ENCODE data around the gene POLR2F.

Gene POLR2F

DNA sequence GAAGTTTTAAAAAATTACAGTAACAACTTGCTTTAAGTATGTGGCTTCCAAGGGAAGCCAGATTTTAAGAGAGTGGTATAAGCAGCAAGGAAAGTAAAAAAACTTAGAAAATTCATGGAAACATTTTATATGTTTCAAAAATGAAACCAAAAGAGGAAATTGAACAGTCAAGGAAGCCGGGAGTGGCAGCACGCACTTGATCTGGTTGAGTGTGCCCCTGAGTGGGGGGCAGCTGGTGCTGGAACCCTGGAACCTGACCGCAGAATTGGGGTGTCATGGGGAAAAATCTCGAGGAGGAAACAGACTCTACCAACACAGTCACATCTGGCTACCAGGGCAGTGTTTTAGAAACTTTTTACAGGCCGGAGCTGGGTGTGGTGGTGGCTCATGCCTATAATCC is 33.4 kb upstream of the POLR2F start:
- TF ChIP-seq CREB1 (IDR thresholded peaks at IDR 0.05; ENCODE audit: low read depth) (no peak), RAD21 (IDR thresholded peaks at IDR 0.05; ENCODE audit: low read depth) (no peak), YY1 (IDR thresholded peaks at IDR 0.05; ENCODE audit: low read depth) (no peak), TAF1 (IDR thresholded peaks at IDR 0.05; ENCODE audit: low read depth) (no peak), TCF12 (IDR thresholded peaks at IDR 0.05; ENCODE audit: low read depth) (no peak), TEAD4 (IDR thresholded peaks at IDR 0.05) (no peak), ZBTB7A (IDR thresholded peaks at IDR 0.05; ENCODE audit: low read depth) (no peak), NFIC (IDR thresholded peaks at IDR 0.05) (no peak)
- TF ChIP-seq, protein P1, sequence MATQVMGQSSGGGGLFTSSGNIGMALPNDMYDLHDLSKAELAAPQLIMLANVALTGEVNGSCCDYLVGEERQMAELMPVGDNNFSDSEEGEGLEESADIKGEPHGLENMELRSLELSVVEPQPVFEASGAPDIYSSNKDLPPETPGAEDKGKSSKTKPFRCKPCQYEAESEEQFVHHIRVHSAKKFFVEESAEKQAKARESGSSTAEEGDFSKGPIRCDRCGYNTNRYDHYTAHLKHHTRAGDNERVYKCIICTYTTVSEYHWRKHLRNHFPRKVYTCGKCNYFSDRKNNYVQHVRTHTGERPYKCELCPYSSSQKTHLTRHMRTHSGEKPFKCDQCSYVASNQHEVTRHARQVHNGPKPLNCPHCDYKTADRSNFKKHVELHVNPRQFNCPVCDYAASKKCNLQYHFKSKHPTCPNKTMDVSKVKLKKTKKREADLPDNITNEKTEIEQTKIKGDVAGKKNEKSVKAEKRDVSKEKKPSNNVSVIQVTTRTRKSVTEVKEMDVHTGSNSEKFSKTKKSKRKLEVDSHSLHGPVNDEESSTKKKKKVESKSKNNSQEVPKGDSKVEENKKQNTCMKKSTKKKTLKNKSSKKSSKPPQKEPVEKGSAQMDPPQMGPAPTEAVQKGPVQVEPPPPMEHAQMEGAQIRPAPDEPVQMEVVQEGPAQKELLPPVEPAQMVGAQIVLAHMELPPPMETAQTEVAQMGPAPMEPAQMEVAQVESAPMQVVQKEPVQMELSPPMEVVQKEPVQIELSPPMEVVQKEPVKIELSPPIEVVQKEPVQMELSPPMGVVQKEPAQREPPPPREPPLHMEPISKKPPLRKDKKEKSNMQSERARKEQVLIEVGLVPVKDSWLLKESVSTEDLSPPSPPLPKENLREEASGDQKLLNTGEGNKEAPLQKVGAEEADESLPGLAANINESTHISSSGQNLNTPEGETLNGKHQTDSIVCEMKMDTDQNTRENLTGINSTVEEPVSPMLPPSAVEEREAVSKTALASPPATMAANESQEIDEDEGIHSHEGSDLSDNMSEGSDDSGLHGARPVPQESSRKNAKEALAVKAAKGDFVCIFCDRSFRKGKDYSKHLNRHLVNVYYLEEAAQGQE (IDR thresholded peaks at IDR 0.05; ENCODE audit: low read depth) = no peak
- TF ChIP-seq, protein P2, sequence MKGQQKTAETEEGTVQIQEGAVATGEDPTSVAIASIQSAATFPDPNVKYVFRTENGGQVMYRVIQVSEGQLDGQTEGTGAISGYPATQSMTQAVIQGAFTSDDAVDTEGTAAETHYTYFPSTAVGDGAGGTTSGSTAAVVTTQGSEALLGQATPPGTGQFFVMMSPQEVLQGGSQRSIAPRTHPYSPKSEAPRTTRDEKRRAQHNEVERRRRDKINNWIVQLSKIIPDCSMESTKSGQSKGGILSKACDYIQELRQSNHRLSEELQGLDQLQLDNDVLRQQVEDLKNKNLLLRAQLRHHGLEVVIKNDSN (IDR thresholded peaks at IDR 0.05) = no peak

DNA sequence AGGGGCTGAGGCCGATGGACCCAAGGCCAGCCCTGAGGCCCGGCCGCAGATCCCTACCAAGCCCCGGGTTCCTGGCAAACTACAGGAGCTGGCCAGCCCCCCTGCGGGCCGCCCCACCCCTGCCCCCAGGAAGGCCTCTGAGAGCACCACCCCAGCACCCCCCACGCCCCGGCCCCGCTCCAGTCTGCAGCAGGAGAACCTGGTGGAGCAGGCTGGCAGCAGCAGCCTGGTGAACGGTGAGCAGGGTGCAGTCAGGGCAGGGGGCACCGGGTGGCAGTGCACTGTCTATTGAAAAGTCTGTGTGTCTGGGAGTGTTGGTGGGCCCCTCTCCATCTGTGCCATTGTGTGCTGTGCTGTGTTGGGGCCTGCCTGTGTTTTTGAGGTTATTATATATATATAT is 31.3 kb upstream of the POLR2F start:
- TF ChIP-seq TEAD4 (IDR thresholded peaks at IDR 0.05) (no peak), EGR1 (IDR thresholded peaks at IDR 0.05) (no peak), TCF12 (IDR thresholded peaks at IDR 0.05; ENCODE audit: low read depth) (no peak), CREB1 (IDR thresholded peaks at IDR 0.05; ENCODE audit: low read depth) (no peak), FOXM1 (IDR thresholded peaks at IDR 0.05; ENCODE audit: borderline replicate concordance, low read depth) (no peak)
- TF ChIP-seq, protein P1 (IDR thresholded peaks at IDR 0.05; ENCODE audit: low read depth) = no peak
- TF ChIP-seq, protein P3, sequence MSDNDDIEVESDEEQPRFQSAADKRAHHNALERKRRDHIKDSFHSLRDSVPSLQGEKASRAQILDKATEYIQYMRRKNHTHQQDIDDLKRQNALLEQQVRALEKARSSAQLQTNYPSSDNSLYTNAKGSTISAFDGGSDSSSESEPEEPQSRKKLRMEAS (IDR thresholded peaks at IDR 0.05) = no peak

DNA sequence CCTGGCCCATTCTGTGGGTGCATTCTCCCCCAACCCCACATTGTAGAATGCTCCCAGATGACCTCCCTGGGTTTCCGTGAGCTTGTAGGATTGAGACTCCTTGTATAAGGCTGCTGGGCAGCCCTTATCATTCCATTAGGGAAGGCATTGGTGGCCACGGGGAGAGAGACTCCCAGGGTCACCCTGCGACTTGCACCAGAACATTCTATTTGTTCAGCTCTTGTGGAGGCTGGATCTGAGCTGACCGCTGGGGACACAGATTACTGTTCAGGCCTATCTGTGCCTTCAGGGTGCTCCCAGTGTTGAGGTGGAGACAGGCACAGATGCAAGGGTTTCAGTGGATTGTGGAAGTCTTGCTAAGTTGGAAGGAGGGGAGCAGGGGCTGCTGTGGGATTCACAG is 29.6 kb upstream of the POLR2F start:
- TF ChIP-seq ZBTB7A (IDR thresholded peaks at IDR 0.05; ENCODE audit: low read depth) = no peak
- no peak for TF ChIP-seq RAD21 (IDR thresholded peaks at IDR 0.05; ENCODE audit: low read depth)
- TF ChIP-seq FOXM1 (IDR thresholded peaks at IDR 0.05; ENCODE audit: borderline replicate concordance, low read depth) = no peak
- no peak for TF ChIP-seq TCF12 (IDR thresholded peaks at IDR 0.05; ENCODE audit: low read depth)
- no peak for TF ChIP-seq TAF1 (IDR thresholded peaks at IDR 0.05; ENCODE audit: low read depth)
- TF ChIP-seq EGR1 (IDR thresholded peaks at IDR 0.05) = no peak
- no peak for TF ChIP-seq NFIC (IDR thresholded peaks at IDR 0.05)
- TF ChIP-seq, protein P1 (IDR thresholded peaks at IDR 0.05; ENCODE audit: low read depth) = no peak

DNA sequence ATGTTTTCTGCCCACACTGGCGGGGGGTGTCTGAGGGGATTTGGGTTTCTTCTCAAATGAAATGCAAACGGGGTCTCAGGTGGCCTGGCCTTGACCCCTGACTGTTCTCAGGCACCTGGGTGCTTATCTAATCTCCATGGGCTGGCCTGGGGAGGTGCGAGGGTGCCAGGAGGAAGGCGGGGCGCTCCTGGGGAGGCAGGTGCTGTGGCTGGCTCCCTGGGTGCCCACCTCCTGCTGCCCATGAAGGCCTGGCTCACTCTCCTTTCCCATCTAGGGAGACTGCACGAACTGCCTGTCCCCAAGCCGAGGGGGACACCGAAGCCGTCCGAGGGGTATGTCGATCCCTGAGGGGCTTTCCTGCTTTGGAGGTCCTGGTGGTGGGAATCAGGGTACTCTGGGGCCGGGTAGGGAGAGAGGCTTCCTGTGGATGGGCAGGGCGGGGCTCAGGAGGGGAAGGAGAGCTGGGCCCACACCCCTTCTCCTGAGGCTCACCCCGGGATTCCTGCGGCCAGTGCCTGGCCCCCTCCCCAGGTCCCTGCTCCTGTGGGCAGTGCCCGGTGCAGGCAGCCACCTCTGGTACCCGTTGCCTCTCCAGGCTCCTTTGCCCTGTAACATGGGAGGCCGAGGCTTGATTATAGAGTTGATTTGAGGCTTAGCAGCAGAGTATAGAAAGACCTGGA is 29.0 kb upstream of the POLR2F start:
- TF ChIP-seq FOXM1 (IDR thresholded peaks at IDR 0.05; ENCODE audit: borderline replicate concordance, low read depth) (no peak), TEAD4 (IDR thresholded peaks at IDR 0.05) (no peak), CEBPB (IDR thresholded peaks at IDR 0.05) (no peak), EP300 (IDR thresholded peaks at IDR 0.05; ENCODE audit: borderline replicate concordance) (no peak), ZBTB7A (IDR thresholded peaks at IDR 0.05; ENCODE audit: low read depth) (no peak), NFIC (IDR thresholded peaks at IDR 0.05) (no peak), TAF1 (IDR thresholded peaks at IDR 0.05; ENCODE audit: low read depth) (no peak), TCF12 (IDR thresholded peaks at IDR 0.05; ENCODE audit: low read depth) (no peak)
- TF ChIP-seq, protein P2 (IDR thresholded peaks at IDR 0.05) = no peak
- TF ChIP-seq, protein P1 (IDR thresholded peaks at IDR 0.05; ENCODE audit: low read depth) = no peak
- TF ChIP-seq, protein P3 (IDR thresholded peaks at IDR 0.05) = no peak

Measured in Ishikawa (cell line).